Measurements from ENCODE around the gene SNED1. TPM values are rescaled to one million over a fixed set of nuclear protein-coding genes. Genes with fewer than 3 reads are reported as not detected.
A peak's percentile ranks its signal among the peaks of the same experiment; 100 is the strongest.

The SNED1 gene
- total and polyA plus RNA-seq, 2 experiments from 2014 or later: 1.5 to 2.8 TPM

GRCh38 chr2:241069821-241070281 is 71.4 kb downstream of the SNED1 start:
- no peak overlapping the region; the same call in 1 of the 2 replicates for H3K27ac Mint-ChIP-seq
- peak; percentile 64 for DNase-seq (ENCODE audit: low spot score)

More at GRCh38 chr2:241069821-241070281, 71.4 kb downstream of the SNED1 start:
- no peak overlapping the region for H3K4me3 ChIP-seq
- H3K27ac ChIP-seq (ENCODE audit: low read depth): no peak overlapping the region
- no peaks in the 10 kb centered on the region for H3K9me2 ChIP-seq (ENCODE audit: insufficient read depth)
- no peak overlapping the region for H3K4me2 ChIP-seq
- Mint-ChIP-seq H3K27me3 (ENCODE audit: insufficient read depth, low read depth, poor library complexity) (peaks cover 16% of the 10 kb centered on the region), H3K4me3 (no peak overlapping the region), H3K4me1 (peaks cover 4% of the 10 kb centered on the region), H3K36me3 (ENCODE audit: low read depth) (no peaks in the 10 kb centered on the region), H3K9me3 (no peaks in the 10 kb centered on the region)
- no peaks in the 10 kb centered on the region for H4K20me1 ChIP-seq (replicated peaks; ENCODE audit: insufficient read depth)
- H3K27me3 ChIP-seq (ENCODE audit: insufficient read depth): no peaks in the 10 kb centered on the region
- H3F3A ChIP-seq (replicated peaks; ENCODE audit: low read depth): no peaks in the 10 kb centered on the region
- H3K79me2 ChIP-seq (replicated peaks; ENCODE audit: insufficient read depth): no peaks in the 10 kb centered on the region
- TF ChIP-seq ZNF462 (CRISPR knock-in tag; IDR thresholded peaks at IDR 0.05) (no peak), EZH2phosphoT487 (IDR thresholded peaks at IDR 0.05; ENCODE audit: unreplicated experiment) (no peak), ZNF114 (CRISPR knock-in tag; IDR thresholded peaks at IDR 0.05) (no peak), EZH2 (IDR thresholded peaks at IDR 0.05; ENCODE audit: low read depth, unreplicated experiment) (no peak), CREB1 (CRISPR knock-in tag; IDR thresholded peaks at IDR 0.05; ENCODE audit: low read depth) (no peak), ZNF331 (CRISPR knock-in tag; IDR thresholded peaks at IDR 0.05; ENCODE audit: low read depth) (no peak), POLR2AphosphoS5 (IDR thresholded peaks at IDR 0.05; ENCODE audit: low read depth) (no peak), NANOG (IDR thresholded peaks at IDR 0.05; ENCODE audit: borderline replicate concordance) (no peak), ETS1 (IDR thresholded peaks at IDR 0.05) (no peak), STAT1 (IDR thresholded peaks at IDR 0.05; ENCODE audit: unreplicated experiment) (no peak)
- TF ChIP-seq, protein P1, sequence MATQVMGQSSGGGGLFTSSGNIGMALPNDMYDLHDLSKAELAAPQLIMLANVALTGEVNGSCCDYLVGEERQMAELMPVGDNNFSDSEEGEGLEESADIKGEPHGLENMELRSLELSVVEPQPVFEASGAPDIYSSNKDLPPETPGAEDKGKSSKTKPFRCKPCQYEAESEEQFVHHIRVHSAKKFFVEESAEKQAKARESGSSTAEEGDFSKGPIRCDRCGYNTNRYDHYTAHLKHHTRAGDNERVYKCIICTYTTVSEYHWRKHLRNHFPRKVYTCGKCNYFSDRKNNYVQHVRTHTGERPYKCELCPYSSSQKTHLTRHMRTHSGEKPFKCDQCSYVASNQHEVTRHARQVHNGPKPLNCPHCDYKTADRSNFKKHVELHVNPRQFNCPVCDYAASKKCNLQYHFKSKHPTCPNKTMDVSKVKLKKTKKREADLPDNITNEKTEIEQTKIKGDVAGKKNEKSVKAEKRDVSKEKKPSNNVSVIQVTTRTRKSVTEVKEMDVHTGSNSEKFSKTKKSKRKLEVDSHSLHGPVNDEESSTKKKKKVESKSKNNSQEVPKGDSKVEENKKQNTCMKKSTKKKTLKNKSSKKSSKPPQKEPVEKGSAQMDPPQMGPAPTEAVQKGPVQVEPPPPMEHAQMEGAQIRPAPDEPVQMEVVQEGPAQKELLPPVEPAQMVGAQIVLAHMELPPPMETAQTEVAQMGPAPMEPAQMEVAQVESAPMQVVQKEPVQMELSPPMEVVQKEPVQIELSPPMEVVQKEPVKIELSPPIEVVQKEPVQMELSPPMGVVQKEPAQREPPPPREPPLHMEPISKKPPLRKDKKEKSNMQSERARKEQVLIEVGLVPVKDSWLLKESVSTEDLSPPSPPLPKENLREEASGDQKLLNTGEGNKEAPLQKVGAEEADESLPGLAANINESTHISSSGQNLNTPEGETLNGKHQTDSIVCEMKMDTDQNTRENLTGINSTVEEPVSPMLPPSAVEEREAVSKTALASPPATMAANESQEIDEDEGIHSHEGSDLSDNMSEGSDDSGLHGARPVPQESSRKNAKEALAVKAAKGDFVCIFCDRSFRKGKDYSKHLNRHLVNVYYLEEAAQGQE (IDR thresholded peaks at IDR 0.05; ENCODE audit: unreplicated experiment): no peak
- TF ChIP-seq, protein P2, sequence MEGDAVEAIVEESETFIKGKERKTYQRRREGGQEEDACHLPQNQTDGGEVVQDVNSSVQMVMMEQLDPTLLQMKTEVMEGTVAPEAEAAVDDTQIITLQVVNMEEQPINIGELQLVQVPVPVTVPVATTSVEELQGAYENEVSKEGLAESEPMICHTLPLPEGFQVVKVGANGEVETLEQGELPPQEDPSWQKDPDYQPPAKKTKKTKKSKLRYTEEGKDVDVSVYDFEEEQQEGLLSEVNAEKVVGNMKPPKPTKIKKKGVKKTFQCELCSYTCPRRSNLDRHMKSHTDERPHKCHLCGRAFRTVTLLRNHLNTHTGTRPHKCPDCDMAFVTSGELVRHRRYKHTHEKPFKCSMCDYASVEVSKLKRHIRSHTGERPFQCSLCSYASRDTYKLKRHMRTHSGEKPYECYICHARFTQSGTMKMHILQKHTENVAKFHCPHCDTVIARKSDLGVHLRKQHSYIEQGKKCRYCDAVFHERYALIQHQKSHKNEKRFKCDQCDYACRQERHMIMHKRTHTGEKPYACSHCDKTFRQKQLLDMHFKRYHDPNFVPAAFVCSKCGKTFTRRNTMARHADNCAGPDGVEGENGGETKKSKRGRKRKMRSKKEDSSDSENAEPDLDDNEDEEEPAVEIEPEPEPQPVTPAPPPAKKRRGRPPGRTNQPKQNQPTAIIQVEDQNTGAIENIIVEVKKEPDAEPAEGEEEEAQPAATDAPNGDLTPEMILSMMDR (conservative IDR thresholded peaks at IDR 0.05; ENCODE audit: low read depth in 2 of 2): no peak
- H2AFZ ChIP-seq: no peak overlapping the region
- H3K36me3 ChIP-seq (ENCODE audit: insufficient read depth): no peaks in the 10 kb centered on the region
- ATAC-seq: peak; percentile 68
- H3K4me1 ChIP-seq (ENCODE audit: insufficient read depth): no peaks in the 10 kb centered on the region

Data from GM23338 (cell line).